K562 (cell line): Measurements from ENCODE around the gene AHCY. TPM values are rescaled to one million over a fixed set of nuclear protein-coding genes. Genes with fewer than 3 reads are reported as not detected.

Experiments used
- ARID2 ChIP-seq: fragments of 450-650 bp; IDR thresholded peaks from 2 replicates; pipeline ENCODE4 v1.6.1; 2017; ENCODE audit warnings: antibody characterized with exemption, mild to moderate bottlenecking
- BDP1 ChIP-seq: IDR thresholded peaks from 3 replicates; pipeline ENCODE4 v1.6.1; 2011; ENCODE audit not compliant: insufficient read length, insufficient read depth
- BRD4 ChIP-seq: fragments of 200-600 bp; sonication (generic); IDR thresholded peaks from 2 replicates; pipeline ENCODE4 v1.6.1; 2017; ENCODE audit warnings: inconsistent platforms
- CCAR2 ChIP-seq: fragments of 200-400 bp; formaldehyde crosslinking; IDR thresholded peaks from 2 replicates; pipeline ENCODE4 v1.6.1; 2017; ENCODE audit warnings: mild to moderate bottlenecking, low read depth, low read length
- DLX4 ChIP-seq: fragments of 250-450 bp; sonication (Bioruptor Pico); IDR thresholded peaks from 2 replicates; pipeline ENCODE4 v1.6.1; 2021; ENCODE audit warnings: mild to moderate bottlenecking
- ELF2 ChIP-seq: fragments of 250-450 bp; sonication (Bioruptor Pico); IDR thresholded peaks from 2 replicates; pipeline ENCODE4 v1.5.0; 2021; ENCODE audit warnings: mild to moderate bottlenecking
- GATAD2A ChIP-seq: fragments of 450-650 bp; IDR thresholded peaks from 2 replicates; pipeline ENCODE4 v1.6.1; 2017
- HMGXB4 ChIP-seq: sonication (generic); formaldehyde crosslinking; IDR thresholded peaks from 2 replicates; pipeline ENCODE4 v1.8.1; 2023; ENCODE audit warnings: mild to moderate bottlenecking, missing genetic modification reagents
- MIER1 ChIP-seq: fragments of 450-650 bp; IDR thresholded peaks from 2 replicates; pipeline ENCODE4 v1.6.1; 2016; ENCODE audit warnings: antibody characterized with exemption, mild to moderate bottlenecking, low read depth
- NR2C2 ChIP-seq, 2 experiments: fragments of 200-800 bp in 1 of 2; sonication (Bioruptor generic) in 1 of 2; sonication (generic) in 1 of 2; formaldehyde crosslinking in 1 of 2; IDR thresholded peaks; 2 replicates each; pipeline versions ENCODE4 v1.6.1 to v1.8.0; 2016 to 2022; ENCODE audit warnings: mild to moderate bottlenecking in 1 of 2, missing compliant biosample characterization in 1 of 2, missing genetic modification characterization in 1 of 2, missing genetic modification reagents in 1 of 2
- PCBP2 ChIP-seq: fragments of 200-400 bp; formaldehyde crosslinking; IDR thresholded peaks from 2 replicates; pipeline ENCODE4 v1.6.1; 2018; ENCODE audit warnings: low read length, low read depth, mild to moderate bottlenecking, moderate library complexity; ENCODE audit not compliant: poor library complexity, severe bottlenecking
- PML ChIP-seq: IDR thresholded peaks from 2 replicates; pipeline ENCODE4 v1.6.1; 2012; ENCODE audit warnings: low read length, inconsistent platforms
- RAD51 ChIP-seq: fragments of 450-650 bp; IDR thresholded peaks from 2 replicates; pipeline ENCODE4 v1.7.1; 2016; ENCODE audit warnings: low read depth, mild to moderate bottlenecking, borderline replicate concordance
- RBM22 ChIP-seq: fragments of 200-400 bp; formaldehyde crosslinking; IDR thresholded peaks from 2 replicates; pipeline ENCODE4 v1.6.1; 2018; ENCODE audit warnings: low read length, low read depth; ENCODE audit not compliant: poor library complexity, severe bottlenecking
- SMARCE1 ChIP-seq: fragments of 450-650 bp; IDR thresholded peaks from 2 replicates; pipeline ENCODE4 v1.7.1; 2016; ENCODE audit warnings: mild to moderate bottlenecking
- SNRNP70 ChIP-seq: fragments of 200-400 bp; formaldehyde crosslinking; optimal IDR thresholded peaks from 2 replicates; pipeline ENCODE3; 2017; ENCODE audit warnings: low read depth, low read length
- STAT5B ChIP-seq: fragments of 250-450 bp; sonication (Bioruptor Pico); IDR thresholded peaks from 2 replicates; pipeline ENCODE4 v1.8.0; 2021; ENCODE audit warnings: mild to moderate bottlenecking, inconsistent platforms
- THRB ChIP-seq: fragments of 450-650 bp; formaldehyde crosslinking; conservative IDR thresholded peaks from 2 replicates; pipeline ENCODE4 v1.4.0; 2022; ENCODE audit warnings: mild to moderate bottlenecking, missing genetic modification characterization
- polyA plus RNA-seq, 8 experiments: library from polyadenylated mRNA; depleted of rRNA in 4 of 8; stranded (reverse) in 5 of 8; unstranded in 3 of 8; fragments of >200 nt; fragmentation: Nextera tagmentation in 2 of 8; fragmentation: Illumina TruSeq in 1 of 8; extraction: Ambion mirVana in 2 of 8; extraction: Trizol in 1 of 8; gene quantifications; 2 replicates each; pipeline versions ENCODE4 v1.2.1 to v1.2.3, GENCODE V29; 2011 to 2014; ENCODE audit warnings: inconsistent platforms in 1 of 8, missing spikeins in 1 of 8
- total RNA-seq, 7 experiments: library from RNA; depleted of rRNA in 6 of 7; stranded (reverse); fragments of >200 nt in 6 of 7; fragmentation: Illumina TruSeq in 2 of 7; extraction: Trizol in 2 of 7; gene quantifications; 2 replicates each; pipeline versions ENCODE4 v1.2.1 to v1.2.3, GENCODE V29; 2011 to 2021; ENCODE audit warnings: low replicate concordance in 1 of 7

The AHCY gene
- total and polyA plus RNA-seq, 9 of the 15 experiments (the other 6 are each of a cell fraction or from before 2014, with no cell fraction given), result 82.5 to 269 (median 190) TPM

- no peak for TF ChIP-seq THRB (CRISPR knock-in tag)
- TF ChIP-seq DLX4 (CRISPR knock-in tag), result no peak
- TF ChIP-seq BRD4, result no peak
- TF ChIP-seq SNRNP70, result no peak
- no peak for TF ChIP-seq NR2C2 (CRISPR knock-in tag; IDR thresholded peaks at IDR 0.05)
- TF ChIP-seq NR2C2 (tag; IDR thresholded peaks at IDR 0.05), result peak; percentile 64
- no peak for TF ChIP-seq PCBP2
- no peak for TF ChIP-seq PML
- no peak for TF ChIP-seq ARID2
- TF ChIP-seq GATAD2A, result no peak
- TF ChIP-seq ELF2 (CRISPR knock-in tag), result no peak
- no peak for TF ChIP-seq RBM22
- TF ChIP-seq HMGXB4 (CRISPR knock-in tag), result no peak
- TF ChIP-seq SMARCE1, result no peak; the same call in 1 of the 2 replicates
- no peak for TF ChIP-seq BDP1
- TF ChIP-seq MIER1, result no peak
- TF ChIP-seq STAT5B (CRISPR knock-in tag), result no peak
- no peak for TF ChIP-seq CCAR2
- TF ChIP-seq RAD51, result no peak
- TF ChIP-seq, all 486 proteins: peak for 95
Measured at GRCh38 chr20:34322267-34323105, 19.3 kb upstream of the AHCY start (continued).
